Measurements from ENCODE around the gene ST6GAL2. TPM values are rescaled to one million over a fixed set of nuclear protein-coding genes. Genes with fewer than 3 reads are reported as not detected.

Gene ST6GAL2
- total RNA-seq, 2 experiments from 2014 or later: not detected

DNA sequence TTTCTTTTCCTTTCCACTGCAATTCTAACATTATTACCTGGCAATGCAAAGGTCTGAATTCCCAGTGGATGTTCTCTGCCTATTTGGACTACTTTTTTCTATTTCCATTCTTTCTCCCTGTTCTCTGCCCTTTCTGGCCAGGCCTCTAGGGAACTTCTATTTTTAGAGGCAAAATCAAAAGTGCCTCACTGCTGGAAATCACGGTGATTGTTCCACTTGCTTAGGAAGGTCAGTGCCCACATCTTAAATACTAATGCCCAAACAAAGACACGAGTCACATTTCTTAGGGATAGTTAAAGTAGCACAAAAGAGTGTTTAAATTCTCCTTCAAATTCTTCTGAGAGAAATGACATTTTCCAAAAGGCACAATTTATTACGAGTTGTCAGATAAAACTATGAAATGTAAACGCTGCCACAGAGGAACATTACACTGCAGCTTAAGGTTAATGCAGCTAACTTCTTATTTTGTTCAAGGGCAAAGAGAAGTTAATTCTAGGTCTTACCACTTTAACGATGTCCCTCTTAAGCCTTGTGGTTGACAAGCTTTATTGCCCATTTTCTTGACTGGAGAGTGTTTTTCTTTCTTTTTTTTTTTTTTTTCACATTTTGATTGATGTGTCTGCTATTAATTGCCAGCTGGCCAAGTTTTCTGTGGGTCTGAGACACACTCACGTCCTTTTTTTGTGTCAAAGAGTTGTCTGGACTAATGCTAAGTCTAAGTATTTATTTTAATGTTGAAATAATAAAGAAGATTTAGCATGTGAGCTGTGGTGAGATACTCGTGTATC is 34.7 kb downstream of the ST6GAL2 start:
- Mint-ChIP-seq H3K27me3 (no peaks in the 10 kb centered on the region), H3K9me3 (ENCODE audit: low read depth) (no peaks in the 10 kb centered on the region), H3K4me1 (no peaks in the 10 kb centered on the region), H3K4me3 (no peak overlapping the region), H3K36me3 (no peaks in the 10 kb centered on the region), H3K27ac (no peak overlapping the region)
- DNase-seq: no peak
- no peak for ATAC-seq
- CTCF ChIA-PET: no interaction called here

DNA sequence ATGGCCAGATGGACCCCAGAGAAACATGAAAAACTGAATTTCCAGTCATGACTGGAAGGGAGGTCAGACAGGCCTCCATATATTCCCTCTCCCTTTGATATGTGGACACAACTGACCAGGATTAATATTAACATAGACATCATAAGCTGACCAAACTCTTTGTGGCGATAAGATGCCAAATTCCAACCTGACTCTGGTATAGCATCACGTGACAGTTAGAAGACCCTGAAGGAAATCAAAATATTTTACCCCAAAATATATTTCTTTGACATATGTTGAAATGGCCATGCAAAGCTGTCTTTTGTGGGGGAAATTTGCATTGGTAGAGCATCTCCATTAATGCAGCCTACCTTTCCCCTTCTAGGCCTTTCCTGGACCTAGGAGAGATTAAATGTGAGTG is 36.7 kb downstream of the ST6GAL2 start:
- H3K27me3 Mint-ChIP-seq: no peaks in the 10 kb centered on the region
- H3K36me3 Mint-ChIP-seq: no peaks in the 10 kb centered on the region
- DNase-seq (no peak), ATAC-seq (no peak)
- CTCF ChIA-PET: no interaction called here
- no peak overlapping the region for H3K4me3 Mint-ChIP-seq
- H3K4me1 Mint-ChIP-seq: no peaks in the 10 kb centered on the region
- no peak overlapping the region for H3K27ac Mint-ChIP-seq
- no peaks in the 10 kb centered on the region for H3K9me3 Mint-ChIP-seq (ENCODE audit: low read depth)

DNA sequence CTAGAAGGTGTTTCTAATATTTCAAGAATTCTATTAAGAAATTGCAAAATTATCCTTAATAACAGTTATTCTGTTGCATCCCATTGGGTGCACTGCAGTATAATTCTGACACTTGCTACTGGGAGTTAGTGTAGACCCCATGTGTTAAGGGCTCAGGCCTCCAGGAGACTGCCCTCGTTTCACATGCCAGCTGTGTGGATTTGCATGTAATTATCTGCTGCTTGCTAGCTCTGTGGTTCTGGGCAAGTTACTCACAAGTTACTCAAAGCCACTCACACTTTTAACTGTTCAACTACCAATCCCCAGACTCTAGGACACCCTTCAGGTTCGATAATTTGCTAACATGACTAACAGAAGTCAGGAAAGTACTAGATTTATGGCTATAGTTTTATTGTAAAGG is 38.6 kb downstream of the ST6GAL2 start:
- ATAC-seq (no peak), DNase-seq (no peak)
- no peaks in the 10 kb centered on the region for H3K27me3 Mint-ChIP-seq
- H3K4me3 Mint-ChIP-seq: no peak overlapping the region
- H3K4me1 Mint-ChIP-seq: no peaks in the 10 kb centered on the region
- no peaks in the 10 kb centered on the region for H3K36me3 Mint-ChIP-seq
- H3K27ac Mint-ChIP-seq: no peak overlapping the region
- no peaks in the 10 kb centered on the region for H3K9me3 Mint-ChIP-seq (ENCODE audit: low read depth)
- CTCF ChIA-PET: no interaction called here

DNA sequence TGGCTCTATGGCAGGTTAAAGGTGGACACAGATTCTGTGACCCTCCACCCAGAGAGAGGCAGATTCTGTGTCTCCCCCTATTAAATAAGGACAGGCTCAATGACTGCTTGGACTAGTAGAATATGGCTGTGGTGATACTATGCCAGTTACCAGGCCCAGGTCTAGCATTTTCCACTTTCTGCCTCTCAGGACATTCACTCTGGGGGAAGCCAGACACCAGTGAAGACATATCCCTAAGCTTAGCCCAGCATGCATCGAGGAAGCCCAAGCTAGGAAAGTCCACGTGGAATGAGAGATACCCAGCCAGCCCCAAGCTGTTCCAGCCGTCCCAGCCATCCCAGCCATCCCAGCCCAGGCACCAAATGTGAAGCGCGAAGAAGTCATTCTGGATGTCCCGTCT is 40.3 kb downstream of the ST6GAL2 start:
- CTCF ChIA-PET: no interaction called here
- Mint-ChIP-seq H3K9me3 (ENCODE audit: low read depth) (no peaks in the 10 kb centered on the region), H3K36me3 (no peaks in the 10 kb centered on the region), H3K4me1 (no peaks in the 10 kb centered on the region), H3K27ac (no peak overlapping the region), H3K27me3 (no peaks in the 10 kb centered on the region), H3K4me3 (no peak overlapping the region)
- DNase-seq (no peak), ATAC-seq (no peak)

DNA sequence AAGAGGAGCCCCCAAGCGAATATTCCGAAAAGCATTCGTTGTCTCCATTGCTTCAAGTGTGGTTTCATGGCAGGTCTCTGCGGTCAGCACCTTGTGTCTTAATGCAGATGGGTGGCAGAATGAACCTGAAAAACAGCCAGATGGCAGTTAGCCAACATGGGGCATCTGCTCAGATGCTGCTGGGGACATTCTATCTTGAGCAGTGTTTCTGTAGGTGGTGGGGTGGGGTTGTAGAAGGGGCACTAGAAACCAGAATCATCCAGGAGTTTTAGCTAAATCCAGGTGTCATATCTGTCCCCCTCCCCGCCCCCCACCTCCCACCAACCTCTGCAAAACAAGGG is 42.1 kb downstream of the ST6GAL2 start:
- H3K27ac Mint-ChIP-seq: no peak overlapping the region
- CTCF ChIA-PET: no interaction called here
- no peak for ATAC-seq

GRCh38 chr2:106843001-106843909 is 42.7 kb downstream of the ST6GAL2 start:
- no peak for DNase-seq
- CTCF ChIA-PET: no interaction called here
- no peak overlapping the region for H3K4me3 Mint-ChIP-seq
- no peaks in the 10 kb centered on the region for H3K9me3 Mint-ChIP-seq (ENCODE audit: low read depth)
- H3K36me3 Mint-ChIP-seq: no peaks in the 10 kb centered on the region
- H3K4me1 Mint-ChIP-seq: no peaks in the 10 kb centered on the region
- ATAC-seq: no peak
- H3K27me3 Mint-ChIP-seq: no peaks in the 10 kb centered on the region
- H3K27ac Mint-ChIP-seq: no peak overlapping the region

More for the DNA sequence above, 42.1 kb downstream of the ST6GAL2 start:
- no peaks in the 10 kb centered on the region for H3K4me1 Mint-ChIP-seq
- H3K9me3 Mint-ChIP-seq (ENCODE audit: low read depth): no peaks in the 10 kb centered on the region
- H3K4me3 Mint-ChIP-seq: no peak overlapping the region
- no peak for DNase-seq
- no peaks in the 10 kb centered on the region for H3K27me3 Mint-ChIP-seq
- no peaks in the 10 kb centered on the region for H3K36me3 Mint-ChIP-seq

DNA sequence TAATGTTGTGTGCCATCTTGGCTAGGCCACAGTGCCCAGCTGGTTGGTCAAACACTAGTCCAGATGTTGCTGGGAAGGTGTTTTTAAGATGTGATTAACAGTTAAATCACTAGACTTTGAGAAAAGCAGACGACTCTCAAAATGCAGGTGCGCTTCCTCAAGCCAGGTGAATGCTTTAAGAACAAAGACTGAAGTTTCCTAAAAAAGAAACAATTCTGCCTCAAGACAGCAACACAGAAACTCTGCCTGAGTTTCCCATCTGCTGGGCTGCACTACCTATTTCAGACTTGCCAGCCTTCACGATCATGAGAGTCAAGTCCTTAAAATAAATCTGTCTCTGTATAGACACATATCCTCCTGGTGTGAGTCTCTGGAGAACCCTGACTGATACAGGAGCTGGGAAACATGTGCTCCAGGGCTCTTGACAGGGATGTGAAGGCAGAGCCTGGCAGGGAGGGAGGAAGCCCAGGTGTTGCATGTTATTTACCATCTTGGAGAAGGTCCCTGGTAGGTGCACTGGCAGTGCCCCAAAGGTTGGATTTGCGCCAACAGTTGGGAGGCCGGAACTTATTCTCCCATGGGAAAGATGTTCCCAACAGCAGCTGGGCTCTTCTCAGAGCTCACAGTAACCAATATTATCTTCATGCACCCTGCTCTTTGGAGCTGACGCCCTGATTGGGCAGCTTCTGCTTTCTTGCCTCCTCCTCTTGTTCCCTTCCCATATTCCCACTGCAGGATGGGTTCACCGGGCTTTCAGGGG is 43.9 kb downstream of the ST6GAL2 start:
- Mint-ChIP-seq H3K4me1 (no peaks in the 10 kb centered on the region), H3K4me3 (no peak overlapping the region), H3K27ac (no peak overlapping the region), H3K27me3 (no peaks in the 10 kb centered on the region), H3K36me3 (no peaks in the 10 kb centered on the region), H3K9me3 (ENCODE audit: low read depth) (no peaks in the 10 kb centered on the region)
- ATAC-seq (no peak), DNase-seq (no peak)
- CTCF ChIA-PET: no interaction called here

- Mint-ChIP-seq H3K27me3 (no peaks in the 10 kb centered on the region), H3K9me3 (ENCODE audit: low read depth) (no peaks in the 10 kb centered on the region), H3K4me3 (no peak overlapping the region), H3K4me1 (no peaks in the 10 kb centered on the region), H3K36me3 (no peaks in the 10 kb centered on the region), H3K27ac (no peak overlapping the region)
- CTCF ChIA-PET: no interaction called here
- ATAC-seq (no peak), DNase-seq (no peak)
These were observed 45.1 kb downstream of the ST6GAL2 start for GRCh38 chr2:106840818-106841217.

- DNase-seq (no peak), ATAC-seq (no peak)
- no peak overlapping the region for H3K27ac Mint-ChIP-seq
- no peak overlapping the region for H3K4me3 Mint-ChIP-seq
- no peaks in the 10 kb centered on the region for H3K9me3 Mint-ChIP-seq (ENCODE audit: low read depth)
- H3K36me3 Mint-ChIP-seq: no peaks in the 10 kb centered on the region
- H3K27me3 Mint-ChIP-seq: no peaks in the 10 kb centered on the region
- no peaks in the 10 kb centered on the region for H3K4me1 Mint-ChIP-seq
- CTCF ChIA-PET: no interaction called here
These were observed 45.9 kb downstream of the ST6GAL2 start for GRCh38 chr2:106839849-106840595.

DNA sequence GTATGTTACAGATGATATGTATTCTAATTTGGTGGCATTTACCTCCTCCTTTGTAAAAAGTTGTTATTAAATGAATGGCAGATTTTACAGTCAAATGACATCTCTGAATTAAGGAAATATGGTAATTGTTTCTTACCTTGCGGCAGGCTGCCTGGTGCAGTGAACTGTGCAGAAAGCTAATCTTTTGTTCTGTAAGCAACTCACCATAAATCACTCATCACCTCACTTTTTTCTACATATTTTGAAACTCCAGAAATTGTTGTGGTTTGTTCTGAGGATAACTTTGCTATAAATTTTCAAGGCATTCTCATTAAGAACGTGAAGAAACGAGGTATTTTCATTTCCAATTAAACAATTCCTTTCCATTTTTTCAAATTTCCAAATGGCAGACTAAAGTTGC is 52.7 kb downstream of the ST6GAL2 start:
- H3K27ac Mint-ChIP-seq: no peak overlapping the region
- no peaks in the 10 kb centered on the region for H3K36me3 Mint-ChIP-seq
- H3K4me3 Mint-ChIP-seq: no peak overlapping the region
- H3K4me1 Mint-ChIP-seq: no peaks in the 10 kb centered on the region
- CTCF ChIA-PET: no interaction called here
- ATAC-seq (no peak), DNase-seq (no peak)
- H3K27me3 Mint-ChIP-seq: no peaks in the 10 kb centered on the region
- no peaks in the 10 kb centered on the region for H3K9me3 Mint-ChIP-seq (ENCODE audit: low read depth)

DNA sequence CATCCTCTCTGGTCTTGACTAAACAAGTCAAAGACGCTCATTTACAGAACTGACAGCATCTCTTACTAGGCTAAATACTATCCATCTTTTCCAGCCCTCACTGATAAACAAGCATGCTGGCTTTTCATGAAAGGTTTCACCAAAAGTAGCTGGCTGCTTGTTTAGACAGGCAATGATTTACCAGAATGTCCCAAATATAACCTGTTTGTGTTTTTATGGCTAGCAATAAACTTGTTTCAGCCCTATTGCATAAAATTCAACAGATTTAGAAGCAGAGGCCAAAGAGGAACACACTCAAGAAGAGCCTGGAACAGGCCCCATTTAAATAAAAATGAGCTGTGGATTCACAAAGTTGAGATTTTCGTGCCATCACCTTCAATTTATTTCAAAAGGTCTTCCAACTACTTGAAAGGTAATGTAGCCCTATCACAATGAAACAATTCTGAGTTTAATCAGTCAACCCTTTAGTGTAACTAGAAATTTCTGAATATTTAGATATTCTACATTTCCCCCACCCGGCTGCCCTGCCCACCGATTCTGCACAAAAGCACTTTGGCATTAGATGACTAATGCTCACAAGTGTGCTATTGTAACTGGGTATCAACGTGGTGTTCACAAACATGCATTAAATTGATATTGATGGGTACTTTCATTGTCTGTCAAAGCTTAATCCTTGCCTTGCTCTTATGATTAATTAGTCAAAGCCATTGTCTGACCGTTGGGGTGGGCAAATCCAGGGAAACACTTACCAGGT is 54.0 kb downstream of the ST6GAL2 start:
- H3K9me3 Mint-ChIP-seq (ENCODE audit: low read depth): no peaks in the 10 kb centered on the region
- CTCF ChIA-PET: no interaction called here
- H3K36me3 Mint-ChIP-seq: no peaks in the 10 kb centered on the region
- H3K27ac Mint-ChIP-seq: no peak overlapping the region
- DNase-seq (no peak), ATAC-seq (no peak)
- H3K4me1 Mint-ChIP-seq: no peaks in the 10 kb centered on the region
- H3K4me3 Mint-ChIP-seq: no peak overlapping the region
- H3K27me3 Mint-ChIP-seq: no peaks in the 10 kb centered on the region

DNA sequence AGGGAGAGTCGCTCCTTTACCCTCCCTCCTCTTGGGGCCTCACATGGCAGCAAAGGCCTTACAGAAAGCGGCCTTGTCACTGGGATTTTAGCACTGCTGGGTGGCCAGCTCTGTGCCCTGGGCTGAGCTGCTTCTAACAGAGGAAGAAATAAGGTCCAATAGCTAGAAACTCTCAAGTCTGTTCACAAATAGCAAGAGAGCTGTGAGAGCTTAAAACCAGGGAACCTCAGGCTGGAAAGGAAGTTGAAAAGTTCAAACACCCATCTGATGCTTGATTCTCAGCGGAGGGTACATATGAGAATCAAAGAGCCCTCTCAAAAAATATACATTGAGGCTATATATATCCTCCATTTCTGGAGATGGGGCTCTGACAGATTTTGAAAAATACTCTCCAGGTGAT is 54.7 kb downstream of the ST6GAL2 start:
- Mint-ChIP-seq H3K4me1 (no peaks in the 10 kb centered on the region), H3K4me3 (no peak overlapping the region), H3K9me3 (ENCODE audit: low read depth) (no peaks in the 10 kb centered on the region), H3K27me3 (no peaks in the 10 kb centered on the region), H3K36me3 (no peaks in the 10 kb centered on the region), H3K27ac (no peak overlapping the region)
- CTCF ChIA-PET: no interaction called here
- no peak for ATAC-seq
- no peak for DNase-seq

GRCh38 chr2:106830191-106830590 is 55.8 kb downstream of the ST6GAL2 start:
- no peaks in the 10 kb centered on the region for H3K36me3 Mint-ChIP-seq
- no peaks in the 10 kb centered on the region for H3K9me3 Mint-ChIP-seq (ENCODE audit: low read depth)
- H3K4me1 Mint-ChIP-seq: no peaks in the 10 kb centered on the region
- CTCF ChIA-PET: no interaction called here
- H3K4me3 Mint-ChIP-seq: no peak overlapping the region
- H3K27ac Mint-ChIP-seq: no peak overlapping the region
- H3K27me3 Mint-ChIP-seq: no peaks in the 10 kb centered on the region
- no peak for ATAC-seq
- DNase-seq: no peak

Measured in activated CD8-positive, alpha-beta memory T cell treated with anti-CD3 and anti-CD28 coated beads, Interleukin-2, amount 10 ng/mL, durations not matched to agents 7 days and 5 days (primary cell).